Parathyroid adenoma (tissue), 2 donors: Measurements from ENCODE around the gene DCP1B.
A peak's percentile ranks its signal among the peaks of the same experiment; 100 is the strongest.

Source experiments
- H2AFZ ChIP-seq: fragments of 300-600 bp; sonication (generic); one replicate; pipeline ENCODE4 v1.7.0; 2017; ENCODE audit warnings: antibody characterized with exemption, mild to moderate bottlenecking
- H3K27ac ChIP-seq: fragments of 300-600 bp; sonication (generic); one replicate; pipeline ENCODE4 v1.7.0; 2017
- H3K27me3 ChIP-seq: fragments of 300-600 bp; sonication (generic); one replicate; pipeline ENCODE4 v1.7.0; 2017; ENCODE audit warnings: low read length; ENCODE audit not compliant: control insufficient read depth, insufficient read depth
- H3K36me3 ChIP-seq: fragments of 300-600 bp; sonication (generic); one replicate; pipeline ENCODE4 v1.7.0; 2017; ENCODE audit warnings: low read length; ENCODE audit not compliant: control insufficient read depth, insufficient read depth
- H3K4me1 ChIP-seq: fragments of 300-600 bp; sonication (generic); one replicate; pipeline ENCODE4 v1.7.0; 2017; ENCODE audit warnings: control low read depth
- H3K4me2 ChIP-seq: fragments of 300-600 bp; sonication (generic); one replicate; pipeline ENCODE4 v1.7.0; 2017; ENCODE audit warnings: low read length
- H3K4me3 ChIP-seq: fragments of 300-600 bp; sonication (generic); one replicate; pipeline ENCODE4 v1.7.0; 2017; ENCODE audit warnings: low read depth, low read length
- H3K79me2 ChIP-seq: fragments of 300-600 bp; sonication (generic); one replicate; pipeline ENCODE4 v1.7.0; 2017; ENCODE audit warnings: control low read depth
- H3K9ac ChIP-seq: fragments of 300-600 bp; sonication (generic); one replicate; pipeline ENCODE4 v1.7.0; 2017; ENCODE audit warnings: mild to moderate bottlenecking
- H3K9me3 ChIP-seq: fragments of 300-600 bp; sonication (generic); one replicate; pipeline ENCODE4 v1.7.0; 2017; ENCODE audit warnings: low read length; ENCODE audit not compliant: control insufficient read depth
- TF ChIP-seq, protein P1 (sequence below): fragments of 300-600 bp; sonication (generic); IDR thresholded peaks from one replicate; pipeline ENCODE4 v1.7.0; 2017; ENCODE audit warnings: antibody characterized with exemption, mild to moderate bottlenecking
- donor health status: primary hyperparathyroidism.

Gene DCP1B

DNA sequence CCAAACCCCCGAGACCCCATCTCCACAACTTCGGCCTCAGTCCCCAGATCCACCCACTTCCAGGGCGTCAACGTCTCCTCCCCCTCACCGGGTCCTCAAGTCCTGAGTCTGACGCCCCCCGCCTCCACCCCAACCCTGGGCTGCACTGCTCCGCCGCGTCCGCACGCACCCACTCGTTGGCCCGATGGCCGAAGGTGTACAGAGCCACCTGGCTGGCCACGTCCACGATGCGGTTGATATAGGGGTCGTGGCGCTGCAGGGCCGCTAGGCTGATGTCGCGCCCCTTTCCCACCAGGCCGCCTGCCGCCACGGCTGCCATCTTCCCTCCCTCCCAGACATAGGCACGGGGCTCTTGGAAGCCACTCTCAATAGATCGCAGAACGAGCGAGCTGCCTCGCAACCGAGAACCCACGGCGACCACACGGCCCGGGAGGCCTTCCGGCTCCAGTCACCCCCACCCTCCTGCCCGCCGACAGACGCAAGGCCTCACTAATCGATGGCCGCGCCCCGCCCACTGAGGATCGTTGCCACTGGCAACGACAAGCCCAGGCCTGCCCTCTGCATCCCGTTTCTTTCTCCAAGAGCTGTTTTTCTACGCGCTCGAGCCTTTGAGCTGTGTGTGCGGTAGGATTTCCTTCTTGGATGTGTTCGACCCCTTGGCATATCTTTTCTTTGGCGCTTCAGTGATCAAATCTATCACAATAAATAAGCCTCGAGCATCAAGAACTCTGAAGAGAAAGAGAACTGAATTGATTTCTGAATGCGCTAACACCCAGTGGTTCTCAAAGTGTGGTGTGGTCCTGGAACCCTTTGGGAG, at the start of gene DCP1B:
Gene DCP1B, minus strand, starts transcription at position 345 of the 817 bp plus-strand sequence. Its CDS starts 26 bp downstream, at position 319.
- peak within 1 kb of the TSS; percentile 75 for H3K27ac ChIP-seq
- H2AFZ ChIP-seq = peak within 1 kb of the TSS; percentile 98
- TF ChIP-seq, protein P1, sequence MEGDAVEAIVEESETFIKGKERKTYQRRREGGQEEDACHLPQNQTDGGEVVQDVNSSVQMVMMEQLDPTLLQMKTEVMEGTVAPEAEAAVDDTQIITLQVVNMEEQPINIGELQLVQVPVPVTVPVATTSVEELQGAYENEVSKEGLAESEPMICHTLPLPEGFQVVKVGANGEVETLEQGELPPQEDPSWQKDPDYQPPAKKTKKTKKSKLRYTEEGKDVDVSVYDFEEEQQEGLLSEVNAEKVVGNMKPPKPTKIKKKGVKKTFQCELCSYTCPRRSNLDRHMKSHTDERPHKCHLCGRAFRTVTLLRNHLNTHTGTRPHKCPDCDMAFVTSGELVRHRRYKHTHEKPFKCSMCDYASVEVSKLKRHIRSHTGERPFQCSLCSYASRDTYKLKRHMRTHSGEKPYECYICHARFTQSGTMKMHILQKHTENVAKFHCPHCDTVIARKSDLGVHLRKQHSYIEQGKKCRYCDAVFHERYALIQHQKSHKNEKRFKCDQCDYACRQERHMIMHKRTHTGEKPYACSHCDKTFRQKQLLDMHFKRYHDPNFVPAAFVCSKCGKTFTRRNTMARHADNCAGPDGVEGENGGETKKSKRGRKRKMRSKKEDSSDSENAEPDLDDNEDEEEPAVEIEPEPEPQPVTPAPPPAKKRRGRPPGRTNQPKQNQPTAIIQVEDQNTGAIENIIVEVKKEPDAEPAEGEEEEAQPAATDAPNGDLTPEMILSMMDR = peak; percentile 5
- peaks cover 9% of the 10 kb centered on the region for H3K4me1 ChIP-seq
- peaks cover 9% of the 10 kb centered on the region for H3K79me2 ChIP-seq
- H3K4me3 ChIP-seq = peak within 1 kb of the TSS; percentile 84
- H3K9ac ChIP-seq = peak within 1 kb of the TSS; percentile 81
- no peaks in the 10 kb centered on the region for H3K9me3 ChIP-seq
- peak within 1 kb of the TSS; percentile 68 for H3K4me2 ChIP-seq
- H3K36me3 ChIP-seq = no peaks in the 10 kb centered on the region
- H3K27me3 ChIP-seq = no peaks in the 10 kb centered on the region

DNA sequence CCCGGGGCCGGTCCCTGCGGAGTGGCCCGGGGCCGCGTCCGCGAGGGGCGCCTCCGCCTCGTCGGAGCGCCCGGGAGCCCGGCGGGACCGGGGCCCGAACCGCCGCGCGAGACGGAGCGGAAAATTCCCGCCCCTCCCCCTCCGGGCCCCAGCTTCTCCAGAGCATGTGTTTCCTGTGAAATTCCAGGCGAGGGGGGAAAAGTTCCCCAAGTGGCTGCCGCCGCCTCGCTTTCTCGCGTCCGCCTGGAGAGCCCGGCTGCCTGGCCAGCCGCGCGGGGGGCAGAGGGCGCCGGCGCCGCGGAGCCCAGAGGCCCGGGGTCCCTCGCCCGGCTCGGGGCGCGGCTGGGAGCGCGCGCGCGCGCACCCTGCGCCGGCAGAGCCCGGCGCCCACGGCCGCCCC, 49.4 kb upstream of the DCP1B start:
- Histone ChIP-seq H3K4me3 (no peak overlapping the region), H2AFZ (no peak overlapping the region), H3K4me2 (no peak overlapping the region), H3K9me3 (no peaks in the 10 kb centered on the region), H3K79me2 (no peaks in the 10 kb centered on the region), H3K4me1 (no peaks in the 10 kb centered on the region), H3K36me3 (no peaks in the 10 kb centered on the region), H3K27me3 (no peaks in the 10 kb centered on the region), H3K9ac (no peak overlapping the region), H3K27ac (no peak overlapping the region)
- TF ChIP-seq, protein P1 = no peak

DNA sequence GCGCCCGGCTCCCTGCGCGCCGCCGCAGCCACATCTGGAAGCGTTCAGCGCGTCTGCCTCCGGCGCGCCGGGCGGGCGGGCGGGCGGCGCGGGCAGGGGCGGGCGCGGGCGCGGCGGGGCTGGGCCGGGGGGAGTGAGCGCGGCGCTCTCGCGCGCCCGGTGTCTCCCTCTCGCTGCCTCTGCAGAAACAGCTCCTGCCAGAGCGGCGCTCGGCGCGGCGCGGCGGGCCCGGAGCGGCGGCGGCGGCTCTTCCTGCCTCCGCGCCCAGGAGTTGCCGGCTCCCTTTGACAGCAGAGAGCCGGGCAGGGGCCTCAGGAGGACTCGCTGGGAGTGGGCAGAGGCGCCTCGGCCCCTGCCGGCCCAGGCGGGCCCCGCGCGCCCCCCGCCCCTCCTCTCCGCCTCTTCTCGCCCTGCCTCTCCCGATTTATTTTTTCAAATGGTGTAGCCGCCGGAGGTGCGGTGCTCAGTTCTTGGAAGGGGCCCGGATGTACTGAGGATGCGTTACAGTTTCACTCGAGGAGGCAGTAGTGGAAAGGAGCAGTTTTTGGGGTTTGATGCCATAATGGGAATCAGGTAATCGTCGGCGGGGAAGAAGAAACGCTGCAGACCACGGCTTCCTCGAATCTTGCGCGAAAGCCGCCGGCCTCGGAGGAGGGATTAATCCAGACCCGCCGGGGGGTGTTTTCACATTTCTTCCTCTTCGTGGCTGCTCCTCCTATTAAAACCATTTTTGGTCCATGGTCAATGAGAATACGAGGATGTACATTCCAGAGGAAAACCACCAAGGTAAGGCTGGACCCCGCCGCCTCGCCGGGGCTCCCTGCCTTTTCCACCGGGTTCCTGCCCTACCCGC, 48.8 kb upstream of the DCP1B start, which contains the start of gene CACNA1C:
Gene CACNA1C, plus strand, starts transcription at position 162 of the 853 bp plus-strand sequence. Its CDS starts 576 bp downstream, at position 738.
- peak within 1 kb of the TSS; percentile 80 for H2AFZ ChIP-seq
- no peaks in the 10 kb centered on the region for H3K79me2 ChIP-seq
- H3K4me3 ChIP-seq = peak within 1 kb of the TSS; percentile 39
- TF ChIP-seq, protein P1 = peak; percentile 8
- H3K27ac ChIP-seq = no peak within 1 kb of the TSS
- no peaks in the 10 kb centered on the region for H3K4me1 ChIP-seq
- H3K4me2 ChIP-seq = peak within 1 kb of the TSS; percentile 72
- H3K36me3 ChIP-seq = no peaks in the 10 kb centered on the region
- H3K9ac ChIP-seq = no peak within 1 kb of the TSS
- no peaks in the 10 kb centered on the region for H3K27me3 ChIP-seq
- no peaks in the 10 kb centered on the region for H3K9me3 ChIP-seq

DNA sequence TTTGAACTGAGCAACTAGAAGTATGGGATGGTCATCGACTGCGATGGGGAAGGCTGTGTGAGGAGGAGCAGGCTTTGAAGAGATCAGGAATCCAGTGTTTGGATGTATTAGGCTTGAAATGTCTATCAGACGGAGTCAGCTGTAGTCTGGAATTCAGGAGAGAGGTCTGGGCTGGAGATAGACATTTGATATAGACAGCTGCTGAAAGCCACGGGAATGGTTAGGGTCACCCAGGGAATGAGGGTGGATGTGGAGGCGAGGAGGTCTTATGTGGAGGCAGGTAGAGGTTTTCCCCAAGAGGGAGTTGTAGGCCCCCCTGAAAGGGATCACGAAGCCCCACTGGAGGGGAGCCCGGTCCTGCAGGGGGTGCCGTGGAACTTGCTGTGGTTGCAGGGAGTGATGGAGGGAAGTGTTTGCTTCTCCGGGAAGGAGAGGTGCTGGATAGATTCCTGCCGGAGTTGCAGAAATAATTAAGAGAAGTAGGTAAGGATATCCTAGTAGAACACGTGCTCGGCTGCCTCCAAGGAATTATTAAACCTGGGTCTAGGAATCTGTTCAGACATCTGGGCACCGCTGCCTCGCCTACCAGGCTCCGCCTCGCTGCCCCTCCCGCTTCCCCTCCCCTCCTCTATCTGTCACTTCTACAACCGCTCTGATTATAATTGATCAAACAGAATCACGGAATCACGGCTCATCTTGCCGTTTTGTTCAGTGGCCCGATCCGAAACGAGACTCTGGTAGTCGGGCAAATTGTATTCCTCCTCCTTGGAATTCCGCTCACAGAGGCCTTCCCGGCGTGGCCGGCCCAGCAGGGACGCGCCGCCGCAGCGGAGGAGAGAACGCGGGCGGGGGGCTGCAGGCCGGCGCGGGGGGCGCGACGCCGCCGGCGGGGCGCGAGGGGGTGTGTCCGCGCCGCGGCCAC, 47.7 kb upstream of the DCP1B start:
- Histone ChIP-seq H3K9me3 (no peaks in the 10 kb centered on the region), H3K4me3 (no peak overlapping the region), H3K27ac (no peak overlapping the region), H2AFZ (peak overlapping the region; percentile 63), H3K4me2 (peak overlapping the region; percentile 0), H3K27me3 (no peaks in the 10 kb centered on the region), H3K36me3 (no peaks in the 10 kb centered on the region), H3K4me1 (no peaks in the 10 kb centered on the region), H3K9ac (no peak overlapping the region), H3K79me2 (no peaks in the 10 kb centered on the region)
- TF ChIP-seq, protein P1 = no peak
